HEK293 (cell line): ENCODE results near the gene EHD2.

Experiments
- CTCF ChIA-PET: fragments of 350-600 bp; formaldehyde crosslinking; extraction: SDS; loops from one replicate; lab custom pipeline; 2021; ENCODE audit warnings: antibody characterized with exemption; lab: Yijun Ruan, JAX
- POLR2A ChIA-PET: fragments of 300-600 bp; formaldehyde crosslinking; extraction: SDS; loops from one replicate; lab custom pipeline; 2020; ENCODE audit warnings: antibody characterized with exemption, inconsistent platforms; lab: Yijun Ruan, JAX
- H3K27ac ChIP-seq: fragments of 200-500 bp; sonication (Bioruptor generic); 2 replicates; pipeline ENCODE4 v1.5.1; 2014; ENCODE audit warnings: low read depth, low read length, control low read depth, inconsistent platforms; ENCODE audit errors: extremely low read depth
- H3K36me3 ChIP-seq, 2 experiments: fragments of 200-500 bp in 1 of 2; sonication (Bioruptor generic) in 1 of 2; 1 replicate in 1 of 2; 2 replicates in 1 of 2; pipeline ENCODE4 v1.5.1; 2014 to 2017; ENCODE audit warnings: inconsistent platforms in 2 of 2, low read length in 2 of 2; ENCODE audit not compliant: control insufficient read depth in 2 of 2, insufficient read depth in 1 of 2
- H3K4me1 ChIP-seq: fragments of 200-500 bp; sonication (Bioruptor generic); 2 replicates; pipeline ENCODE4 v1.5.1; 2014; ENCODE audit warnings: mild to moderate bottlenecking, low read length, inconsistent platforms; ENCODE audit not compliant: control insufficient read depth, insufficient read depth
- H3K4me3 ChIP-seq: 2 replicates; pipeline ENCODE4 v1.5.1; 2011; ENCODE audit warnings: low read depth, mild to moderate bottlenecking, control low read depth, low read length, moderate library complexity
- H3K9me3 ChIP-seq: fragments of 200-500 bp; sonication (Bioruptor generic); 2 replicates; pipeline ENCODE4 v1.5.1; 2014; ENCODE audit warnings: low read depth, low read length, inconsistent platforms; ENCODE audit not compliant: control insufficient read depth, insufficient read depth
- BCL11A ChIP-seq: fragments of 450-650 bp; formaldehyde crosslinking; IDR thresholded peaks from 2 replicates; pipeline ENCODE4 v1.5.1; 2016; ENCODE audit warnings: low read depth, missing biosample characterization, missing genetic modification characterization
- EGR2 ChIP-seq: fragments of 450-650 bp; formaldehyde crosslinking; IDR thresholded peaks from 2 replicates; pipeline ENCODE4 v1.5.1; 2016; ENCODE audit warnings: low read depth, missing biosample characterization, missing genetic modification characterization
- GLI4 ChIP-seq: fragments of 450-650 bp; formaldehyde crosslinking; IDR thresholded peaks from 2 replicates; pipeline ENCODE4 v1.5.1; 2016; ENCODE audit warnings: missing biosample characterization, missing genetic modification characterization
- PBX3 ChIP-seq: sonication (generic); formaldehyde crosslinking; IDR thresholded peaks from 2 replicates; pipeline ENCODE4 v1.8.1; 2022; ENCODE audit warnings: mild to moderate bottlenecking, moderate library complexity, missing genetic modification reagents
- RBAK ChIP-seq: fragments of 450-650 bp; formaldehyde crosslinking; IDR thresholded peaks from 2 replicates; pipeline ENCODE4 v1.5.1; 2016; ENCODE audit warnings: missing biosample characterization, missing genetic modification characterization
- REST ChIP-seq: fragments of 450-650 bp; formaldehyde crosslinking; IDR thresholded peaks from 2 replicates; pipeline ENCODE4 v1.5.1; 2016; ENCODE audit warnings: missing biosample characterization, missing genetic modification characterization
- SP7 ChIP-seq: fragments of 450-650 bp; formaldehyde crosslinking; IDR thresholded peaks from 2 replicates; pipeline ENCODE4 v1.5.1; 2016; ENCODE audit warnings: missing biosample characterization, missing genetic modification characterization
- ZBTB21 ChIP-seq: fragments of 450-650 bp; formaldehyde crosslinking; IDR thresholded peaks from 2 replicates; pipeline ENCODE4 v1.5.1; 2017; ENCODE audit warnings: missing biosample characterization, missing genetic modification characterization
- ZBTB48 ChIP-seq: fragments of 450-650 bp; formaldehyde crosslinking; IDR thresholded peaks from 2 replicates; pipeline ENCODE4 v1.5.1; 2016; ENCODE audit warnings: missing biosample characterization, missing genetic modification characterization
- ZFHX2 ChIP-seq: fragments of 450-650 bp; formaldehyde crosslinking; conservative IDR thresholded peaks from 2 replicates; pipeline ENCODE4 v1.5.1; 2016; ENCODE audit warnings: missing biosample characterization, missing genetic modification characterization
- ZFP37 ChIP-seq: fragments of 450-650 bp; formaldehyde crosslinking; IDR thresholded peaks from 2 replicates; pipeline ENCODE4 v1.5.1; 2016; ENCODE audit warnings: missing biosample characterization, missing genetic modification characterization
- ZNF148 ChIP-seq: fragments of 450-650 bp; formaldehyde crosslinking; IDR thresholded peaks from 2 replicates; pipeline ENCODE4 v1.5.0; 2017; ENCODE audit warnings: missing biosample characterization, missing genetic modification characterization, borderline replicate concordance
- ZNF16 ChIP-seq: fragments of 450-650 bp; formaldehyde crosslinking; IDR thresholded peaks from 2 replicates; pipeline ENCODE4 v1.5.1; 2016; ENCODE audit warnings: low read depth, missing biosample characterization, missing genetic modification characterization
- ZNF169 ChIP-seq: fragments of 450-650 bp; formaldehyde crosslinking; IDR thresholded peaks from 2 replicates; pipeline ENCODE4 v1.5.1; 2016; ENCODE audit warnings: missing biosample characterization, missing genetic modification characterization
- ZNF211 ChIP-seq: fragments of 450-650 bp; formaldehyde crosslinking; IDR thresholded peaks from 2 replicates; pipeline ENCODE4 v1.5.1; 2016; ENCODE audit warnings: low read depth, missing biosample characterization, missing genetic modification characterization
- ZNF302 ChIP-seq: fragments of 450-650 bp; formaldehyde crosslinking; IDR thresholded peaks from 2 replicates; pipeline ENCODE4 v1.5.1; 2016; ENCODE audit warnings: missing biosample characterization, missing genetic modification characterization, low read depth
- ZNF354C ChIP-seq: fragments of 450-650 bp; formaldehyde crosslinking; IDR thresholded peaks from 2 replicates; pipeline ENCODE4 v1.5.1; 2016; ENCODE audit warnings: missing biosample characterization, missing genetic modification characterization, low read depth, borderline replicate concordance
- ZNF391 ChIP-seq: fragments of 450-650 bp; formaldehyde crosslinking; IDR thresholded peaks from 2 replicates; pipeline ENCODE4 v1.5.1; 2016; ENCODE audit warnings: low read depth, missing biosample characterization, missing genetic modification characterization, borderline replicate concordance
- ZNF449 ChIP-seq: fragments of 450-650 bp; formaldehyde crosslinking; IDR thresholded peaks from 2 replicates; pipeline ENCODE4 v1.5.1; 2017; ENCODE audit warnings: missing biosample characterization, mild to moderate bottlenecking, missing genetic modification characterization, moderate library complexity
- ZNF549 ChIP-seq: fragments of 450-650 bp; IDR thresholded peaks from 2 replicates; pipeline ENCODE4 v1.5.1; 2018; ENCODE audit warnings: missing biosample characterization, missing genetic modification characterization, mild to moderate bottlenecking, inconsistent platforms, moderate library complexity
- ZNF629 ChIP-seq: fragments of 450-650 bp; formaldehyde crosslinking; IDR thresholded peaks from 2 replicates; pipeline ENCODE4 v1.5.1; 2017; ENCODE audit warnings: missing biosample characterization, missing genetic modification characterization
- ZXDB ChIP-seq: fragments of 450-650 bp; formaldehyde crosslinking; IDR thresholded peaks from 2 replicates; pipeline ENCODE4 v1.5.1; 2016; ENCODE audit warnings: missing biosample characterization, missing genetic modification characterization

EHD2 gene

GRCh38 chr19:47780215-47780551 lies 67.0 kb downstream of the EHD2 start:
- TF ChIP-seq ZNF354C (tag by site-specific recombination) (no peak), ZFHX2 (tag by site-specific recombination) (peak; percentile 58), EGR2 (tag by site-specific recombination) (peak; percentile 61), ZNF549 (no peak), ZNF449 (tag by site-specific recombination) (no peak), RBAK (no peak), ZNF391 (no peak), SP7 (tag by site-specific recombination) (no peak)
- Histone ChIP-seq H3K9me3 (no peaks in the 10 kb centered on the region), H3K4me1 (peaks cover 9% of the 10 kb centered on the region), H3K36me3 (peaks cover 19 to 44% of the 10 kb centered on the region in 2 experiments; a peak in 2 of 3 replicates), H3K4me3 (no peak overlapping the region), H3K27ac (no peak overlapping the region; the same call in 1 of the 2 replicates)
- CTCF ChIA-PET, result interaction anchor here (1.2 to 1.8 kb wide), 3 partner anchors 8 to 83 kb away, joined by 3 to 6 read pairs (median 5); no protein-coding TSS in a partner anchor
- POLR2A ChIA-PET, result interaction anchor here (0.6 kb wide), 1 partner anchor 9 kb away, joined by 3 read pairs; no protein-coding TSS in a partner anchor

GRCh38 chr19:47781590-47782262 lies 68.5 kb downstream of the EHD2 start:
- ChIA-PET CTCF (interaction anchor here (0.6 to 1.4 kb wide), 5 partner anchors 8 to 390 kb away, joined by 3 to 5 read pairs (median 4); no protein-coding TSS in a partner anchor), POLR2A (no interaction called here)
- no peak overlapping the region for H3K4me3 ChIP-seq
- no peaks in the 10 kb centered on the region for H3K9me3 ChIP-seq
- H3K27ac ChIP-seq, result no peak overlapping the region
- peaks cover 24 to 52% of the 10 kb centered on the region in 2 experiments; a peak in 2 of 3 replicates for H3K36me3 ChIP-seq
- TF ChIP-seq ZNF302 (no peak), GLI4 (tag by site-specific recombination) (0 out of 2 replicates have a peak, but pooled peaks have one; percentile 21), ZNF169 (tag by site-specific recombination) (no peak), PBX3 (CRISPR knock-in tag) (no peak), ZNF148 (tag by site-specific recombination) (no peak), ZFP37 (tag by site-specific recombination) (no peak), ZNF16 (no peak), BCL11A (tag by site-specific recombination) (0 out of 2 replicates have a peak, but pooled peaks have one; percentile 14), ZXDB (tag by site-specific recombination) (no peak), REST (tag by site-specific recombination) (no peak), ZNF629 (tag by site-specific recombination) (no peak), ZNF211 (tag by site-specific recombination) (no peak), ZBTB21 (tag by site-specific recombination) (no peak), ZBTB48 (tag by site-specific recombination) (no peak)
- TF ChIP-seq, all 188 proteins: peak for 2
- H3K4me1 ChIP-seq, result peaks cover 6% of the 10 kb centered on the region
